ENCODE results near the gene L2HGDH. TPM values are rescaled to one million over a fixed set of nuclear protein-coding genes. Genes with fewer than 3 reads are reported as not detected.
A peak's percentile ranks its signal among the peaks of the same experiment; 100 is the strongest.

L2HGDH gene
- total and polyA plus RNA-seq, 2 of the 4 experiments (the other 2 are of a cell fraction): 3.1 to 3.8 TPM

DNA sequence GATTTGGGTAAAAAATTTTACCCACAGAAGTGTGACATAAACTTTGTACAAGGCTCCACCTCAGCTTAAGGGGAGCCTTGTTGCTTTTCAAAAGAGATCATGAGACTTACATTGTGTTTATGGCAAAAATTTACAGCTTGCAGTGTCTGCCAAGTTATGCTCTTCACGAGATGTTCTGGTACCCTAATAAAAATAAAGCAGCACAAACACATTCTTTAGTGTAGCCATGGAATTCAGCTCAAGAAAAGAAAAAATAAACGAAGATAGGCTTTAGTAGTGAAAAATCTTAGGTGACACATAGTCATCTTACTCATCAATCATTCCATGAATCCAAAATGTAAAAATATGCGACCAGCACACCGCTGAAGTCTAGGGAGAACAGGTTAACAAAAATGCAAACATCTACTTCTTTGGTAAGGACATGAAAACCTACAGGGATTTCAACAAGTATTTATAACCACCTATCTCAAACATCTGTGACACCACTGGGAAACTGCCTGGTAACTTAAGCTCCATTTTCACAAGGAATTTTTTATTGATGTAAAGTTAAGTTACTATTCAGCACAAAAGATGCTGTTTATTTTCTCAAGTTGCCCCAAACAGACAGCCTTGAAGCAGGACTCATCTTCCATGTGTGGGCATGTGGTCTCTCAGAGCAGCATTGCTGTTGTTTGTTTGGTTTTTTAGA, 33.0 kb upstream of the L2HGDH start (continued):
- peak; percentile 65; the same call in 1 of the 2 replicates for TF ChIP-seq BHLHE40 (IDR thresholded peaks at IDR 0.05; ENCODE audit: low read depth, low read length)
- TF ChIP-seq NFE2L2 (IDR thresholded peaks at IDR 0.05; ENCODE audit: low read depth, low read length): no peak

DNA sequence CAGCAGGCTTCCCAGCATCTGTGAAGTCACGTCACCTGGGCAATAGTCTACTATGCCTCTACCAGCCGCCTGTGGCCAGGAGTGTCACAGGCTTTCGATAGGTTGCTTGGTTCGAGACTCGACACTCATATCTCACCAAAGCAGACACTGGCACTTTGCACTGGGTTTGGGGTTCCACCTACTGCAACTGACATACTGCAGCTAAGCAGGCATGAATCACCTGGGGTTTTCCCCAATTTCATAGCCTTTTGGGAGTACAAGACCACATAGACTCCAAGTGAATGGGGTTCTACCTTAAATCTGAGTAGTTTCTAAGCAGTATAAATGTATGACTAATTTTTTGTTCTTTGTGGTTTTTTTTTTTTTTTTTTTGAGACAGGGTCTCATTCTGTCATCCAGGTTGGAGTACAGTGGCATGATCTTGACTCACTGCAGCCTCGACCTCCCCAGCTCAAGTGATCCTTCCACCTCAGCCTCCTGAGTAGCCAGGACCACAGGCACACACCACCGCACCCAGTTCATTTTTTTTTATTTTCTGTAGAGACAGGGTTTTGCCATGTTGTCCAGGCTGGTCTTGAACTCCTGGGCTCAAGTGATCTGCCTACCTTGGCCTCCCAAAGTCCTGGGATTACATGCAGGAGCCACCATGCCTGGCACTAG, 32.2 kb upstream of the L2HGDH start:
- peak overlapping the region; percentile 81 for H3K4ac ChIP-seq (ENCODE audit: low read depth, low read length)
- H2BK20ac ChIP-seq (ENCODE audit: low read depth, low read length): peak overlapping the region; percentile 92
- peak overlapping the region in 1 of 2 experiments; percentile 62; a peak in 2 of 4 replicates for H4K8ac ChIP-seq (ENCODE audit: low read depth in 2 of 2, low read length in 2 of 2)
- H2BK120ac ChIP-seq (ENCODE audit: low read depth, low read length): peak overlapping the region; percentile 81
- peak overlapping the region; percentile 45 for H2BK5ac ChIP-seq (ENCODE audit: low read depth, low read length, poor library complexity, severe bottlenecking)
- dilution Hi-C loops (cut with HindIII; ENCODE audit: low sequenced_read_pairs, unreplicated experiment): no loop called here
- peaks cover 22% of the 10 kb centered on the region for H3K4me1 ChIP-seq (ENCODE audit: control insufficient read depth, insufficient read depth, low read length)
- H2BK15ac ChIP-seq (ENCODE audit: low read depth, low read length): peak overlapping the region; percentile 57; the same call in 1 of the 3 replicates
- peak overlapping the region; percentile 47 for H2AK9ac ChIP-seq (replicated peaks; ENCODE audit: low read depth, low read length, poor library complexity)
- H4K5ac ChIP-seq (ENCODE audit: low read depth, low read length): peak overlapping the region; percentile 54; the same call in 1 of the 2 replicates
- H3K4me2 ChIP-seq (ENCODE audit: low read depth, low read length): no peak overlapping the region
- no peak overlapping the region for H3K9ac ChIP-seq (ENCODE audit: low read depth, low read length)
- CTCF ChIA-PET: interaction anchor here (1.5 to 1.8 kb wide), 2 partner anchors 23 to 59 kb away, joined by 4 to 6 read pairs; no protein-coding TSS in a partner anchor
- H4K91ac ChIP-seq (ENCODE audit: insufficient read depth, low read depth, low read length): peak overlapping the region; percentile 84
- peaks cover 0 to 20% of the 10 kb centered on the region in 2 experiments; a peak in 1 of 4 replicates for H3K79me1 ChIP-seq (ENCODE audit: low read depth in 1 of 2, low read length in 2 of 2)
- H3K27me3 ChIP-seq (ENCODE audit: control insufficient read depth, insufficient read depth, low read length): no peaks in the 10 kb centered on the region
- in situ Hi-C loops (cut with MboI; ENCODE audit: low sequenced_read_pairs): no loop called here
- H3K27ac ChIP-seq (ENCODE audit: insufficient read depth, low read length): peak overlapping the region; percentile 93; the same call in 1 of the 2 replicates
- ATAC-seq (ENCODE audit: low read depth) (no peak), DNase-seq (peak; percentile 63)
- peak overlapping the region; percentile 65; the same call in 1 of the 2 replicates for H3K56ac ChIP-seq (ENCODE audit: extremely low read depth, insufficient read depth, low read length)
- H2AFZ ChIP-seq (replicated peaks; ENCODE audit: low read length, poor library complexity): no peak overlapping the region
- BruUV-seq (replicated peaks): no TSS peak
- H3K36me3 ChIP-seq (ENCODE audit: control insufficient read depth, insufficient read depth, low read length): no peaks in the 10 kb centered on the region
- no peaks in the 10 kb centered on the region for H4K20me1 ChIP-seq (ENCODE audit: insufficient read depth, low read length)
- peak overlapping the region; percentile 51 for H3K14ac ChIP-seq (replicated peaks; ENCODE audit: low read depth, low read length)
- no peaks in the 10 kb centered on the region for H3K9me3 ChIP-seq (ENCODE audit: control insufficient read depth, insufficient read depth, low read length)
- peak overlapping the region; percentile 71 for H2AK5ac ChIP-seq (ENCODE audit: low read depth, low read length)
- H3K9me1 ChIP-seq (ENCODE audit: insufficient read depth, low read length): peaks cover 13% of the 10 kb centered on the region
- intact Hi-C loops (cut with micrococcal nuclease): loop anchor here (2.0 kb wide), 1 partner anchor 53 kb away; the partner anchor contains the start of gene CDKL1
- peak overlapping the region; percentile 70; the same call in 1 of the 2 replicates for H3K18ac ChIP-seq (ENCODE audit: low read depth, low read length)
- H3K23ac ChIP-seq (ENCODE audit: low read depth, low read length): peak overlapping the region; percentile 61; the same call in 1 of the 2 replicates
- 100% methylated on average over 2 of the region's 7 CpGs; no CpG with 5 or more reads in 1 of the 2 experiments for WGBS, 2 experiments (ENCODE audit: extremely low coverage in 2 of 2, insufficient read length in 1 of 2)
- POLR2A ChIA-PET (ENCODE audit: unreplicated experiment): interaction anchor here (0.8 kb wide), 1 partner anchor 9 kb away, joined by 9 read pairs; no protein-coding TSS in a partner anchor
- H3K4me3 ChIP-seq (ENCODE audit: insufficient read depth, low read depth, low read length): no peak overlapping the region
- TF ChIP-seq MAZ (IDR thresholded peaks at IDR 0.05; ENCODE audit: borderline replicate concordance, low read depth, low read length): no peak
- TF ChIP-seq FOS (IDR thresholded peaks at IDR 0.05; ENCODE audit: low read depth, low read length): no peak
- no peak for TF ChIP-seq MAFK (IDR thresholded peaks at IDR 0.05; ENCODE audit: low read depth, low read length)
- TF ChIP-seq, protein P1, sequence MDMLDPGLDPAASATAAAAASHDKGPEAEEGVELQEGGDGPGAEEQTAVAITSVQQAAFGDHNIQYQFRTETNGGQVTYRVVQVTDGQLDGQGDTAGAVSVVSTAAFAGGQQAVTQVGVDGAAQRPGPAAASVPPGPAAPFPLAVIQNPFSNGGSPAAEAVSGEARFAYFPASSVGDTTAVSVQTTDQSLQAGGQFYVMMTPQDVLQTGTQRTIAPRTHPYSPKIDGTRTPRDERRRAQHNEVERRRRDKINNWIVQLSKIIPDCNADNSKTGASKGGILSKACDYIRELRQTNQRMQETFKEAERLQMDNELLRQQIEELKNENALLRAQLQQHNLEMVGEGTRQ (IDR thresholded peaks at IDR 0.05; ENCODE audit: low read depth, low read length): no peak
- TF ChIP-seq POLR2A (IDR thresholded peaks at IDR 0.05; ENCODE audit: low read depth, low read length): no peak
- TF ChIP-seq BHLHE40 (IDR thresholded peaks at IDR 0.05; ENCODE audit: low read depth, low read length): no peak
- TF ChIP-seq, protein P2, sequence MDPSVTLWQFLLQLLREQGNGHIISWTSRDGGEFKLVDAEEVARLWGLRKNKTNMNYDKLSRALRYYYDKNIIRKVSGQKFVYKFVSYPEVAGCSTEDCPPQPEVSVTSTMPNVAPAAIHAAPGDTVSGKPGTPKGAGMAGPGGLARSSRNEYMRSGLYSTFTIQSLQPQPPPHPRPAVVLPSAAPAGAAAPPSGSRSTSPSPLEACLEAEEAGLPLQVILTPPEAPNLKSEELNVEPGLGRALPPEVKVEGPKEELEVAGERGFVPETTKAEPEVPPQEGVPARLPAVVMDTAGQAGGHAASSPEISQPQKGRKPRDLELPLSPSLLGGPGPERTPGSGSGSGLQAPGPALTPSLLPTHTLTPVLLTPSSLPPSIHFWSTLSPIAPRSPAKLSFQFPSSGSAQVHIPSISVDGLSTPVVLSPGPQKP (IDR thresholded peaks at IDR 0.05; ENCODE audit: borderline replicate concordance, low read depth, low read length): no peak
- no peak for TF ChIP-seq CHD1 (IDR thresholded peaks at IDR 0.05; ENCODE audit: low read depth, low read length)
- no peak for TF ChIP-seq RFX5 (IDR thresholded peaks at IDR 0.05; ENCODE audit: low read depth, low read length)
- TF ChIP-seq NFE2L2 (IDR thresholded peaks at IDR 0.05; ENCODE audit: low read depth, low read length): no peak
- no peak for TF ChIP-seq SMC3 (IDR thresholded peaks at IDR 0.05; ENCODE audit: low read depth, low read length)
- no peak for TF ChIP-seq RCOR1 (IDR thresholded peaks at IDR 0.05; ENCODE audit: insufficient replicate concordance, low read length)

Data from IMR-90 (cell line).